Subcutaneous adipose tissue (tissue), 4 donors: ENCODE results near the gene ZNF367. TPM values are rescaled to one million over a fixed set of nuclear protein-coding genes. Genes with fewer than 3 reads are reported as not detected.

ENCODE experiments used
- total RNA-seq, 4 donors: library from RNA; depleted of rRNA; stranded (reverse); fragments of >200 nt; gene quantifications; one replicate each; pipeline ENCODE4 v1.1.0, GENCODE V29; 2016
- TF ChIP-seq, protein P1 (sequence below): fragments of 450-650 bp; IDR thresholded peaks from one replicate; pipeline ENCODE4 v1.5.1; 2016; ENCODE audit warnings: low read depth, mild to moderate bottlenecking, control low read depth, antibody characterized with exemption, moderate library complexity

The ZNF367 gene
- total RNA-seq, 4 donors from 2014 or later = 0.49 to 2.1 (median 1.5) TPM

DNA sequence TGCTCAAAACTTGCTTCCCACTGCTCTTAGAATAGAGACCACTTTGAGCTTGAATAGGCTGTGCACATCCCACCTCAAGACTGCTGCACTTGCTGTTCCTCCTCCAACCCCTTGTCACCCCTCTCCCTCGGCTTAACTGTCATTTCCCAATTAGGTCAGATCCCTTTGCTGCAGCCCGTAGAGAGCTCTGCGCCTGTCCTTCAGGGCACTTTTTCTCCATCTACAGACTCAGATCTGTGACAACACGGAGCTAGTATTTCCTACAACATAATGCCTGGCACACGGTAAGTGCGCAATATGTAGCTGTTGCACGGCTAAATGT, 31.3 kb upstream of the ZNF367 start:
- TF ChIP-seq, protein P1, sequence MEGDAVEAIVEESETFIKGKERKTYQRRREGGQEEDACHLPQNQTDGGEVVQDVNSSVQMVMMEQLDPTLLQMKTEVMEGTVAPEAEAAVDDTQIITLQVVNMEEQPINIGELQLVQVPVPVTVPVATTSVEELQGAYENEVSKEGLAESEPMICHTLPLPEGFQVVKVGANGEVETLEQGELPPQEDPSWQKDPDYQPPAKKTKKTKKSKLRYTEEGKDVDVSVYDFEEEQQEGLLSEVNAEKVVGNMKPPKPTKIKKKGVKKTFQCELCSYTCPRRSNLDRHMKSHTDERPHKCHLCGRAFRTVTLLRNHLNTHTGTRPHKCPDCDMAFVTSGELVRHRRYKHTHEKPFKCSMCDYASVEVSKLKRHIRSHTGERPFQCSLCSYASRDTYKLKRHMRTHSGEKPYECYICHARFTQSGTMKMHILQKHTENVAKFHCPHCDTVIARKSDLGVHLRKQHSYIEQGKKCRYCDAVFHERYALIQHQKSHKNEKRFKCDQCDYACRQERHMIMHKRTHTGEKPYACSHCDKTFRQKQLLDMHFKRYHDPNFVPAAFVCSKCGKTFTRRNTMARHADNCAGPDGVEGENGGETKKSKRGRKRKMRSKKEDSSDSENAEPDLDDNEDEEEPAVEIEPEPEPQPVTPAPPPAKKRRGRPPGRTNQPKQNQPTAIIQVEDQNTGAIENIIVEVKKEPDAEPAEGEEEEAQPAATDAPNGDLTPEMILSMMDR = no peak

DNA sequence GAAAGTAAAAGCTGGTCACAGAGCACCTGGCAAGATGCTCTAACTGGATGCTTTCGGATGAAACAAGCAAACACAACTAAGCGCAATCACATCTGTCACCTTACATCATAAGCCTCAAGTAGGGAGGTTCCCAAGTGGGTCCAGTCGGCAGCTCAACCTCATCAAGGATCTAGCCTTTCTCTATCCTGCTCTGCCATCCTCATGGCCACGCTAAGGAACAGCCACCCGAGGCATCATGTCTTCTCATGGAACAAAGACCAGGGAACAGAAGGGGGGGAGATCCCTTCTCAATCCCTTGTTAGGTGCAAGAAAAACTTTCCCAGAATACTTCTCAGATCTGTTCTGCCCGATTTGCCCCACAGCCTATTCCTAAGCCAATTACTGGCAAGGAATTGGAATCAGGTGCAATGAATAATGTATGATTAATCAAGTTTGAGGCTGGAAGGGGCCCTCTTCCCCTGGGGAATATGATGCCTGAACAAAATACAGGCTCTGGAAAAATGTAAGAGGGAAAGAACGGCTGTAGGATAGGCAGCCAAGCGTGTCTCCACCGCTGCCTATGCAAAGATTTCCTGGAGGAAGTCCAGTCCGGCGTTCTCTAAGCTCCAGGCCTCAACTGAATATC, 30.5 kb upstream of the ZNF367 start:
- TF ChIP-seq, protein P1 = no peak

- TF ChIP-seq, protein P1 = no peak
These were observed 29.2 kb upstream of the ZNF367 start for GRCh38 chr9:96447406-96447805.

GRCh38 chr9:96442491-96442890, 24.3 kb upstream of the ZNF367 start:
- TF ChIP-seq, protein P1 = no peak

DNA sequence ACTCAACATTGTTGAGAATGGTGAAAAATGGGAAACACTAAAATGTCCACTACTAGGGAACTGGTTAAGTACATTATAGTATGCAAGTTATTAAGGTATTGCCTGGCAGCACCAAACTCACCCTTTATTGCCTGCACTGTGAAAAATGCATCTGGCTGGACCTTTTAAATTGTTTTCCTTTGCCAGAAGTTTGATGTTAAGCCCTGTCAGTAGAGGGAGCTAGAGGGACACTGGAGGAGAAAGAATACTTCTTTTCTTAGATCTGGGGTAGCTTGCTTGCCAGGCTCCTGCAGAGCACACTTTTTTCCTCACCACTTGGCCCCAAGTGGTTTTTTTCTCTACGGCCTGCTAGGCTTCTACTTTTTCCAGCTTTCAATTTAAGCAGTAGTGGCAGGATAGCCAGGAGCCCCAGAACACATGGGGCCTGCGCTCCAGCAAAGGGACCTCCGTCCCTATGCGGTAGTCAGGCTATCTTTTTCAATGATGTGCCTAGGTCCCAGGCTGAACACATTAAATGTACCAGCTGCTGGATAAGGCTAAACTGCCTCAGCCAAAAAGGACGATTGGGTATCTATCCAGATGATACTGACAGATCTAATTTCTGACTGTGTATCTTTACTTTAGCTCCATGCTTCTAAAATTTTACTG, 23.8 kb upstream of the ZNF367 start:
- TF ChIP-seq, protein P1 = no peak

DNA sequence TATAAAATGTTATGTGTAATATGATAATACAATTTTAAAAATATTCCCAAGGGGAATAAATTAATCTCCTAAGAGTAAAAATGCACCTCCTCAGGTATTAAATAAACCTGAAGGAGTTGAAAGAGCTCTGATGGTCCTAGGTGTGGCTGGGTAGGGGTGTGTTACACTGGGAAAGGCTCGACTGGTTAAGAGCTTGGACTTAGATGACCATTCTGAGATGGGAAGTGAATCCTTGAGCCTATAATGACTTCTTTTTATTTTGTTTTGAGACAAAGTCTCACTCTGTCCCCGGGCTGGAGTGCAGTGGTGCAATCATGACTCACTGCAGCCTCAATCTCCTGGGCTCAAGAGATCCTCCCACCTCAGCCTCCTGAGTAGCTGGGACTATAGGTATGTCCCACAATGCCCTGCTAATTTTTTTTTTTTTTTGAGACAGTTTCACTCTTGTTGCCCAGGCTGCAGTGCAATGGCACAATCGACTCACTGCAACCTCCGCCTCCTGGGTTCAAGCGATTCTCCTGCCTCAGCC, 22.6 kb upstream of the ZNF367 start:
- TF ChIP-seq, protein P1 = no peak

- TF ChIP-seq, protein P1 = no peak
These were observed 19.3 kb upstream of the ZNF367 start for GRCh38 chr9:96437454-96437853.
